Measurements from ENCODE around the gene TTC33. TPM values are rescaled to one million over a fixed set of nuclear protein-coding genes. Genes with fewer than 3 reads are reported as not detected.

Gene TTC33
- total and polyA plus RNA-seq, 2 of the 13 experiments (the other 11 are each of a cell fraction or from before 2014, with no cell fraction given) = 4.5 to 20.0 TPM

DNA sequence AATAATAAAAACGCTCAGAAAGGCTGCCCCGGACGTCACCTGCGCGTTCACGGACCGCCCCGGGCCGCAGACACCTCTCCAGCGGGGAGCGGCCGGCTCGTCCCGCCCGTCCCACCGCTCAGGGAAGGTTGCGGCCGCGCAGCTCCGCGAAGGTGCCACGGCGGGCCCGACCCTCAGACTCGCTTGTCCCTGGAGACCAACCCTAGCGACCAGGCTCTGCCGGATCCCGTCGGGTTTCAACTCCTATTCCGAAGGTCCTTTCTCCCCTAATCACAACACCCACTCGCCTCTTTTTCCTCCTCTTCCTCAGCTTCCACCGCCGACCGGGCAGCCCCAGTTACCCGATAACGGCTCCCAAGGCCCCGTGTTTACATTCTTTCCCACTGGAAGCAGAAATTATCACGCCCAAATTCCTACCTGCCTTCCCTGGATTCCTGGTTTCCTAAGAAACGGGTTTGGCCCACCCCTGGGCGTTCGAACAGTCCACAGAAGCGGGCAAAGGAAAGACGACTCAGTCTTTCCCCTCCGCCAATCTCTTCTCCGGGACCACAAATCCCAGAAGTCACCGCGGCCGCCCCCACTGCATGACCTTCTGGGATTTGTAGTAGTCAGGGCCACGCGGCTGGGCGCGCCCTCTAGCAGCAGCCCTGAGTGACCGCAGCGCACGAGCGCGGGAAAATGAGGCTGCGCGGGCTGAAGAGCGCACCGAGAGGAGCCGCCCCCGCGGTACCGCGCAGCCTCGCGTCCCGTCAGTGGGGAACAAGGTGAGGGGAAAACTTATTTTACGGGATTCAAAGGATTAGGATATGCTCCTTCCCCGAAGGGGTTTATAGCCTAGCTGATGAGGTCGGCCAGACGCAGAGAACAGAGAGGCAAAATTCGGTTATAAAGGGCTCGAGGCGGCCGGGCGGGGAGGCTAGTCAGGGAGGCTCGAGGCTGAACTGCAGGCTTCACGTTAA is at the start of gene TTC33 (continued):
- TF ChIP-seq, protein P1, sequence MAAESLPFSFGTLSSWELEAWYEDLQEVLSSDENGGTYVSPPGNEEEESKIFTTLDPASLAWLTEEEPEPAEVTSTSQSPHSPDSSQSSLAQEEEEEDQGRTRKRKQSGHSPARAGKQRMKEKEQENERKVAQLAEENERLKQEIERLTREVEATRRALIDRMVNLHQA (CRISPR knock-in tag; IDR thresholded peaks at IDR 0.05) = no peak
- no peak for TF ChIP-seq ZNF460 (CRISPR knock-in tag; IDR thresholded peaks at IDR 0.05; ENCODE audit: borderline replicate concordance)
- no peak for TF ChIP-seq ZKSCAN5 (CRISPR knock-in tag; IDR thresholded peaks at IDR 0.05)
- peak; percentile 64 for TF ChIP-seq ZNF709 (CRISPR knock-in tag; IDR thresholded peaks at IDR 0.05)
- TF ChIP-seq, protein P2, sequence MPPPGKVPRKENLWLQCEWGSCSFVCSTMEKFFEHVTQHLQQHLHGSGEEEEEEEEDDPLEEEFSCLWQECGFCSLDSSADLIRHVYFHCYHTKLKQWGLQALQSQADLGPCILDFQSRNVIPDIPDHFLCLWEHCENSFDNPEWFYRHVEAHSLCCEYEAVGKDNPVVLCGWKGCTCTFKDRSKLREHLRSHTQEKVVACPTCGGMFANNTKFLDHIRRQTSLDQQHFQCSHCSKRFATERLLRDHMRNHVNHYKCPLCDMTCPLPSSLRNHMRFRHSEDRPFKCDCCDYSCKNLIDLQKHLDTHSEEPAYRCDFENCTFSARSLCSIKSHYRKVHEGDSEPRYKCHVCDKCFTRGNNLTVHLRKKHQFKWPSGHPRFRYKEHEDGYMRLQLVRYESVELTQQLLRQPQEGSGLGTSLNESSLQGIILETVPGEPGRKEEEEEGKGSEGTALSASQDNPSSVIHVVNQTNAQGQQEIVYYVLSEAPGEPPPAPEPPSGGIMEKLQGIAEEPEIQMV (CRISPR knock-in tag; IDR thresholded peaks at IDR 0.05; ENCODE audit: low read depth) = peak; percentile 34; the same call in 1 of the 2 replicates
- peak; percentile 64; the same call in 1 of the 2 replicates for TF ChIP-seq ETV6 (CRISPR knock-in tag; conservative IDR thresholded peaks at IDR 0.05)
- TF ChIP-seq CREM (IDR thresholded peaks at IDR 0.05) = peak; percentile 97
- TF ChIP-seq CREM (CRISPR knock-in tag; IDR thresholded peaks at IDR 0.05) = no peak
- peak; percentile 48 for TF ChIP-seq AGO1 (IDR thresholded peaks at IDR 0.05; ENCODE audit: low read depth, low read length, poor library complexity, severe bottlenecking)
- no peak for TF ChIP-seq EEA1 (CRISPR knock-in tag; IDR thresholded peaks at IDR 0.05; ENCODE audit: borderline replicate concordance)
- TF ChIP-seq ZSCAN22 (CRISPR knock-in tag; IDR thresholded peaks at IDR 0.05) = no peak
- TF ChIP-seq ZNF547 (CRISPR knock-in tag; IDR thresholded peaks at IDR 0.05) = peak; percentile 72; the same call in 1 of the 2 replicates
- no peak for TF ChIP-seq ZNF121 (CRISPR knock-in tag; IDR thresholded peaks at IDR 0.05)
- TF ChIP-seq TSC22D2 (CRISPR knock-in tag; IDR thresholded peaks at IDR 0.05; ENCODE audit: borderline replicate concordance) = no peak
- peak; percentile 69; the same call in 1 of the 2 replicates for TF ChIP-seq ZNF510 (CRISPR knock-in tag; IDR thresholded peaks at IDR 0.05; ENCODE audit: low read depth)
- TF ChIP-seq ZNF441 (CRISPR knock-in tag; IDR thresholded peaks at IDR 0.05; ENCODE audit: borderline replicate concordance) = 0 out of 2 replicates have a peak, but pooled peaks have one; percentile 26
- TF ChIP-seq, protein P3, sequence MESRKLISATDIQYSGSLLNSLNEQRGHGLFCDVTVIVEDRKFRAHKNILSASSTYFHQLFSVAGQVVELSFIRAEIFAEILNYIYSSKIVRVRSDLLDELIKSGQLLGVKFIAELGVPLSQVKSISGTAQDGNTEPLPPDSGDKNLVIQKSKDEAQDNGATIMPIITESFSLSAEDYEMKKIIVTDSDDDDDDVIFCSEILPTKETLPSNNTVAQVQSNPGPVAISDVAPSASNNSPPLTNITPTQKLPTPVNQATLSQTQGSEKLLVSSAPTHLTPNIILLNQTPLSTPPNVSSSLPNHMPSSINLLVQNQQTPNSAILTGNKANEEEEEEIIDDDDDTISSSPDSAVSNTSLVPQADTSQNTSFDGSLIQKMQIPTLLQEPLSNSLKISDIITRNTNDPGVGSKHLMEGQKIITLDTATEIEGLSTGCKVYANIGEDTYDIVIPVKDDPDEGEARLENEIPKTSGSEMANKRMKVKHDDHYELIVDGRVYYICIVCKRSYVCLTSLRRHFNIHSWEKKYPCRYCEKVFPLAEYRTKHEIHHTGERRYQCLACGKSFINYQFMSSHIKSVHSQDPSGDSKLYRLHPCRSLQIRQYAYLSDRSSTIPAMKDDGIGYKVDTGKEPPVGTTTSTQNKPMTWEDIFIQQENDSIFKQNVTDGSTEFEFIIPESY (CRISPR knock-in tag; IDR thresholded peaks at IDR 0.05) = peak; percentile 73
- TF ChIP-seq, protein P4, sequence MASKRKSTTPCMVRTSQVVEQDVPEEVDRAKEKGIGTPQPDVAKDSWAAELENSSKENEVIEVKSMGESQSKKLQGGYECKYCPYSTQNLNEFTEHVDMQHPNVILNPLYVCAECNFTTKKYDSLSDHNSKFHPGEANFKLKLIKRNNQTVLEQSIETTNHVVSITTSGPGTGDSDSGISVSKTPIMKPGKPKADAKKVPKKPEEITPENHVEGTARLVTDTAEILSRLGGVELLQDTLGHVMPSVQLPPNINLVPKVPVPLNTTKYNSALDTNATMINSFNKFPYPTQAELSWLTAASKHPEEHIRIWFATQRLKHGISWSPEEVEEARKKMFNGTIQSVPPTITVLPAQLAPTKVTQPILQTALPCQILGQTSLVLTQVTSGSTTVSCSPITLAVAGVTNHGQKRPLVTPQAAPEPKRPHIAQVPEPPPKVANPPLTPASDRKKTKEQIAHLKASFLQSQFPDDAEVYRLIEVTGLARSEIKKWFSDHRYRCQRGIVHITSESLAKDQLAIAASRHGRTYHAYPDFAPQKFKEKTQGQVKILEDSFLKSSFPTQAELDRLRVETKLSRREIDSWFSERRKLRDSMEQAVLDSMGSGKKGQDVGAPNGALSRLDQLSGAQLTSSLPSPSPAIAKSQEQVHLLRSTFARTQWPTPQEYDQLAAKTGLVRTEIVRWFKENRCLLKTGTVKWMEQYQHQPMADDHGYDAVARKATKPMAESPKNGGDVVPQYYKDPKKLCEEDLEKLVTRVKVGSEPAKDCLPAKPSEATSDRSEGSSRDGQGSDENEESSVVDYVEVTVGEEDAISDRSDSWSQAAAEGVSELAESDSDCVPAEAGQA (IDR thresholded peaks at IDR 0.05; ENCODE audit: low read depth) = peak; percentile 69
- TF ChIP-seq, protein P4 (CRISPR knock-in tag; IDR thresholded peaks at IDR 0.05; ENCODE audit: borderline replicate concordance) = no peak
